ENCODE data around the gene CD84.

DNA sequence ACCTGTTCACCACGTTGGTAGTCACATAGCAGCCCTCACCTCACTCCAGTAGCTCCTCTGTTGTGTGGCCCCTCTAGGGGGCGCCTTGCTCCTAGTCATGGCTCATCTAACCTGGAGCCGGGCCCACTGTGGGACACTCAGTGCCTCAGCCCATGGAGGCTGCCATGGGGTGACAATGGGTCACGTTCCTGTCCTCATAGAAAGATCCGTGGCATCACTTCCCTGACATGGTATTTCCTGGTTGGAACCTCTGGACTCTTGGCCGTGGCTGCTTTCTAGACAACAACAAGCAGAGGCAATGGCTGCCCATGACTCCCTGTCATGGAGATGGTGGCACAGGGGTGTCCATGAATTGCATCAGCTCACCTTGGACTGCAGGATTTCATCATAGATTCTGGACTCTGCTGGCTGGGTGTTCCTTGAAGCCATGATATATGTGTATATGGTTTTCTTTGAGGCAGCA lies 28.7 kb downstream of the CD84 start:
- TF ChIP-seq, protein P1, sequence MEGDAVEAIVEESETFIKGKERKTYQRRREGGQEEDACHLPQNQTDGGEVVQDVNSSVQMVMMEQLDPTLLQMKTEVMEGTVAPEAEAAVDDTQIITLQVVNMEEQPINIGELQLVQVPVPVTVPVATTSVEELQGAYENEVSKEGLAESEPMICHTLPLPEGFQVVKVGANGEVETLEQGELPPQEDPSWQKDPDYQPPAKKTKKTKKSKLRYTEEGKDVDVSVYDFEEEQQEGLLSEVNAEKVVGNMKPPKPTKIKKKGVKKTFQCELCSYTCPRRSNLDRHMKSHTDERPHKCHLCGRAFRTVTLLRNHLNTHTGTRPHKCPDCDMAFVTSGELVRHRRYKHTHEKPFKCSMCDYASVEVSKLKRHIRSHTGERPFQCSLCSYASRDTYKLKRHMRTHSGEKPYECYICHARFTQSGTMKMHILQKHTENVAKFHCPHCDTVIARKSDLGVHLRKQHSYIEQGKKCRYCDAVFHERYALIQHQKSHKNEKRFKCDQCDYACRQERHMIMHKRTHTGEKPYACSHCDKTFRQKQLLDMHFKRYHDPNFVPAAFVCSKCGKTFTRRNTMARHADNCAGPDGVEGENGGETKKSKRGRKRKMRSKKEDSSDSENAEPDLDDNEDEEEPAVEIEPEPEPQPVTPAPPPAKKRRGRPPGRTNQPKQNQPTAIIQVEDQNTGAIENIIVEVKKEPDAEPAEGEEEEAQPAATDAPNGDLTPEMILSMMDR (IDR thresholded peaks at IDR 0.05): no peak
- TF ChIP-seq POLR2A (IDR thresholded peaks at IDR 0.05) (no peak), POLR2AphosphoS5 (IDR thresholded peaks at IDR 0.05) (no peak)

All from prostate gland (tissue), 2 donors.